OCI-LY1 (cell line): ENCODE results near the gene CD79A.

Experiments used
- H2AFZ ChIP-seq: fragments of 200-600 bp; sonication (generic), shearing (Covaris generic); 2 replicates; pipeline ENCODE4 v1.6.0; 2014; ENCODE audit warnings: antibody characterized with exemption, mild to moderate bottlenecking, low read length
- H3F3A ChIP-seq: fragments of 200-600 bp; sonication (generic), shearing (Covaris generic); 2 replicates; pipeline ENCODE4 v1.6.0; 2014; ENCODE audit warnings: mild to moderate bottlenecking, antibody characterized with exemption, low read length, moderate library complexity; ENCODE audit not compliant: insufficient read depth
- H3K27ac ChIP-seq: fragments of 200-600 bp; sonication (generic); 2 replicates; pipeline ENCODE4 v1.5.1; 2014; ENCODE audit warnings: low read length, mixed run types, mild to moderate bottlenecking, low read depth; ENCODE audit not compliant: poor library complexity, severe bottlenecking
- H3K27me3 ChIP-seq: fragments of 200-600 bp; sonication (generic); 2 replicates; pipeline ENCODE4 v1.6.0; 2014; ENCODE audit warnings: antibody characterized with exemption, mild to moderate bottlenecking, low read length, moderate library complexity; ENCODE audit not compliant: insufficient read depth
- H3K36me3 ChIP-seq: fragments of 200-600 bp; sonication (generic); 2 replicates; pipeline ENCODE4 v1.6.1; 2014; ENCODE audit warnings: mild to moderate bottlenecking, antibody characterized with exemption, low read length, moderate library complexity, mixed read lengths; ENCODE audit not compliant: insufficient read depth
- H3K4me1 ChIP-seq: fragments of 200-600 bp; sonication (generic); 2 replicates; pipeline ENCODE4 v1.5.1; 2014; ENCODE audit warnings: mild to moderate bottlenecking, low read length, moderate library complexity; ENCODE audit not compliant: insufficient read depth, severe bottlenecking
- H3K4me2 ChIP-seq: fragments of 200-600 bp; sonication (generic), shearing (Covaris generic); 2 replicates; pipeline ENCODE4 v1.6.1; 2014; ENCODE audit warnings: low read length
- H3K4me3 ChIP-seq: fragments of 200-600 bp; sonication (generic); 2 replicates; pipeline ENCODE4 v1.5.1; 2014; ENCODE audit warnings: low read length, low read depth, mild to moderate bottlenecking, mixed read lengths; ENCODE audit not compliant: poor library complexity, severe bottlenecking
- H3K79me2 ChIP-seq: fragments of 200-600 bp; shearing (Covaris generic); 2 replicates; pipeline ENCODE4 v1.6.1; 2016; ENCODE audit warnings: mixed run types, low read length, mixed read lengths; ENCODE audit not compliant: insufficient read depth
- H3K9ac ChIP-seq: fragments of 200-600 bp; sonication (generic), shearing (Covaris generic); 2 replicates; pipeline ENCODE4 v1.6.1; 2014; ENCODE audit warnings: mild to moderate bottlenecking, low read length, mixed read lengths
- H3K9me2 ChIP-seq: fragments of 200-600 bp; sonication (generic), shearing (Covaris generic); 2 replicates; pipeline ENCODE4 v1.6.1; 2014; ENCODE audit warnings: low read depth, mild to moderate bottlenecking, low read length, mixed read lengths
- H3K9me3 ChIP-seq: fragments of 200-600 bp; shearing (Covaris generic); 2 replicates; pipeline ENCODE4 v1.6.1; 2014; ENCODE audit warnings: low read length, mixed read lengths
- H4K20me1 ChIP-seq: fragments of 200-600 bp; sonication (generic), shearing (Covaris generic); 2 replicates; pipeline ENCODE4 v1.6.0; 2016; ENCODE audit warnings: mild to moderate bottlenecking, low read length; ENCODE audit not compliant: insufficient read depth
- EZH2 ChIP-seq: fragments of 200-600 bp; sonication (generic), shearing (Covaris generic); IDR thresholded peaks from 2 replicates; pipeline ENCODE4 v1.8.0; 2017; ENCODE audit warnings: borderline replicate concordance, mixed run types, mild to moderate bottlenecking, antibody characterized with exemption, low read length, moderate library complexity, mixed read lengths
- TF ChIP-seq, protein P1 (sequence below): fragments of 200-600 bp; sonication (generic), shearing (Covaris generic); IDR thresholded peaks from 2 replicates; pipeline ENCODE4 v1.5.1; 2017; ENCODE audit warnings: mild to moderate bottlenecking, antibody characterized with exemption, low read length, moderate library complexity, mixed read lengths

CD79A gene

DNA sequence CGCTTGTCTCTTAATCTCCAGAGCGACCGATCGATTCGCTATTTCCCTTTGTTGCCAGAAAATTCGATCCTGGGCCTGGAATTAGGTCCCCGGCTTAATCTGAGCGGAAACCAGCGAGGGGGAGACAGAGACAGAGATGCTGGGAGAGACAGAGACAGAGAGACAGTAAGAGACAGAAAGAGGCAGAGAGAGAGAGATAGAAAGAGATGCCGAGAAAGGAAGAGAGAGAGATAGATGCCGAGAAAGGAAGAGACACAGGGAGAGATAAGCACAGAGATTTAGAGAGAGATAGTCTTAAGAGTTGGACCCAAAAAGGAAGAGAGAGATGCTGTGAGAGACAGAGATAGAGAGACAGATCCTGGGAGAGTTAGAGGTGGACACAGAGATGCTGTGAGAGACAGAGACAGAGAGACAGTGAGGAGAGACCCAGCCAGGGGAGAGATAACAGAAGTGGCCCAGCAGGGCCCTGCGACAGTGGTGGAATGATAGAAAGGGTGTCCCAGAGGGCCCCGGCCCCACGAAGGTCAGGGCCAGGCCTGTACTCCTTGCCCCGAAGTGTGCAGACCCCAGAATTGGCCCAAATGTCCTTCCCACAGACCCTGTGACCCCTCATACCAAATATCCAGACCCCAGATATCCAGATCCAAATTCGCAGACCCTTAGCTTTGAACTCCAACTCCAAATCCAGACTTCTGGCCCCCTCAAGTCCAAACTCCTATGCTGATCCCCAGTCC lies 49.9 kb downstream of the CD79A start:
- no peak overlapping the region for H2AFZ ChIP-seq
- no peaks in the 10 kb centered on the region for H3K36me3 ChIP-seq
- H3F3A ChIP-seq, result no peaks in the 10 kb centered on the region
- peaks cover 4% of the 10 kb centered on the region; the same call in 1 of the 2 replicates for H3K27me3 ChIP-seq
- TF ChIP-seq, protein P1, sequence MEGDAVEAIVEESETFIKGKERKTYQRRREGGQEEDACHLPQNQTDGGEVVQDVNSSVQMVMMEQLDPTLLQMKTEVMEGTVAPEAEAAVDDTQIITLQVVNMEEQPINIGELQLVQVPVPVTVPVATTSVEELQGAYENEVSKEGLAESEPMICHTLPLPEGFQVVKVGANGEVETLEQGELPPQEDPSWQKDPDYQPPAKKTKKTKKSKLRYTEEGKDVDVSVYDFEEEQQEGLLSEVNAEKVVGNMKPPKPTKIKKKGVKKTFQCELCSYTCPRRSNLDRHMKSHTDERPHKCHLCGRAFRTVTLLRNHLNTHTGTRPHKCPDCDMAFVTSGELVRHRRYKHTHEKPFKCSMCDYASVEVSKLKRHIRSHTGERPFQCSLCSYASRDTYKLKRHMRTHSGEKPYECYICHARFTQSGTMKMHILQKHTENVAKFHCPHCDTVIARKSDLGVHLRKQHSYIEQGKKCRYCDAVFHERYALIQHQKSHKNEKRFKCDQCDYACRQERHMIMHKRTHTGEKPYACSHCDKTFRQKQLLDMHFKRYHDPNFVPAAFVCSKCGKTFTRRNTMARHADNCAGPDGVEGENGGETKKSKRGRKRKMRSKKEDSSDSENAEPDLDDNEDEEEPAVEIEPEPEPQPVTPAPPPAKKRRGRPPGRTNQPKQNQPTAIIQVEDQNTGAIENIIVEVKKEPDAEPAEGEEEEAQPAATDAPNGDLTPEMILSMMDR, result no peak
- no peak for TF ChIP-seq EZH2
- no peaks in the 10 kb centered on the region for H4K20me1 ChIP-seq
- no peak overlapping the region for H3K27ac ChIP-seq
- no peaks in the 10 kb centered on the region for H3K9me3 ChIP-seq
- no peaks in the 10 kb centered on the region for H3K79me2 ChIP-seq
- peaks cover 26% of the 10 kb centered on the region for H3K4me1 ChIP-seq
- H3K4me2 ChIP-seq, result peak overlapping the region; percentile 98; the same call in 1 of the 2 replicates
- H3K4me3 ChIP-seq, result no peak overlapping the region
- no peak overlapping the region for H3K9ac ChIP-seq
- no peaks in the 10 kb centered on the region for H3K9me2 ChIP-seq

- Histone ChIP-seq H3K4me3 (peak overlapping the region; percentile 72), H3K27me3 (peaks cover 8% of the 10 kb centered on the region; the same call in 1 of the 2 replicates), H2AFZ (no peak overlapping the region), H3K9me2 (no peaks in the 10 kb centered on the region), H3K4me1 (peaks cover 26% of the 10 kb centered on the region), H3K36me3 (no peaks in the 10 kb centered on the region), H3K9ac (peak overlapping the region; percentile 69), H4K20me1 (no peaks in the 10 kb centered on the region), H3K79me2 (no peaks in the 10 kb centered on the region), H3F3A (no peaks in the 10 kb centered on the region), H3K27ac (no peak overlapping the region), H3K9me3 (no peaks in the 10 kb centered on the region), H3K4me2 (peak overlapping the region; percentile 98)
- no peak for TF ChIP-seq EZH2
- TF ChIP-seq, protein P1, result no peak
Measured at GRCh38 chr19:41927497-41928192, 50.6 kb downstream of the CD79A start.

- H3K36me3 ChIP-seq, result no peaks in the 10 kb centered on the region
- peak within 1 kb of the TSS; percentile 69 for H3K9ac ChIP-seq
- no peaks in the 10 kb centered on the region for H4K20me1 ChIP-seq
- peaks cover 26% of the 10 kb centered on the region for H3K4me1 ChIP-seq
- no peaks in the 10 kb centered on the region for H3K9me3 ChIP-seq
- peaks cover 8% of the 10 kb centered on the region; the same call in 1 of the 2 replicates for H3K27me3 ChIP-seq
- no peaks in the 10 kb centered on the region for H3K79me2 ChIP-seq
- H3K4me2 ChIP-seq, result peak within 1 kb of the TSS; percentile 98
- H3K27ac ChIP-seq, result peak within 1 kb of the TSS; percentile 33
- H3K4me3 ChIP-seq, result peak within 1 kb of the TSS; percentile 72
- H3K9me2 ChIP-seq, result no peaks in the 10 kb centered on the region
- H2AFZ ChIP-seq, result no peak within 1 kb of the TSS
- TF ChIP-seq, protein P1, result no peak
- no peak for TF ChIP-seq EZH2
- no peaks in the 10 kb centered on the region for H3F3A ChIP-seq
Measured at GRCh38 chr19:41928221-41928683, 51.2 kb downstream of the CD79A start, which contains the start of gene ERFL. Gene ERFL (minus strand): TSS chr19:41928449. CDS start chr19:41912919, 15,530 bp downstream.
